Posterior vena cava (tissue), 2 donors: ENCODE measurements around the gene PCBP1. TPM values are rescaled to one million over a fixed set of nuclear protein-coding genes. Genes with fewer than 3 reads are reported as not detected.
A peak's percentile ranks its signal among the peaks of the same experiment; 100 is the strongest.

Experiments
- DNase-seq: peaks from one replicate; pipeline ENCODE4 v3.0.0-alpha.2; 2020; ENCODE audit warnings: low spot score
- intact Hi-C, 2 donors: fragments of 100-400 bp; cut with DNase I; formaldehyde crosslinking; loops; one replicate each; pipeline versions ENCODE4 v1.14.1 to v1.14.2; 2022 to 2023
- total RNA-seq, 2 donors: library from RNA; stranded (reverse); fragmentation: NEBNext Ultra II Directional; extraction: Animal tissue kit (Norgen Biotek cat#: 25700); gene quantifications; one replicate each; pipeline ENCODE4 v1.2.1, GENCODE V29; 2021
- donor health status: DM: yes; HTN: yes; CAD: no.
- donor health status: DM: yes; HTN: yes; CAD: no.

PCBP1 gene
- total RNA-seq, 2 donors from 2014 or later, result 238 to 269 TPM

DNA sequence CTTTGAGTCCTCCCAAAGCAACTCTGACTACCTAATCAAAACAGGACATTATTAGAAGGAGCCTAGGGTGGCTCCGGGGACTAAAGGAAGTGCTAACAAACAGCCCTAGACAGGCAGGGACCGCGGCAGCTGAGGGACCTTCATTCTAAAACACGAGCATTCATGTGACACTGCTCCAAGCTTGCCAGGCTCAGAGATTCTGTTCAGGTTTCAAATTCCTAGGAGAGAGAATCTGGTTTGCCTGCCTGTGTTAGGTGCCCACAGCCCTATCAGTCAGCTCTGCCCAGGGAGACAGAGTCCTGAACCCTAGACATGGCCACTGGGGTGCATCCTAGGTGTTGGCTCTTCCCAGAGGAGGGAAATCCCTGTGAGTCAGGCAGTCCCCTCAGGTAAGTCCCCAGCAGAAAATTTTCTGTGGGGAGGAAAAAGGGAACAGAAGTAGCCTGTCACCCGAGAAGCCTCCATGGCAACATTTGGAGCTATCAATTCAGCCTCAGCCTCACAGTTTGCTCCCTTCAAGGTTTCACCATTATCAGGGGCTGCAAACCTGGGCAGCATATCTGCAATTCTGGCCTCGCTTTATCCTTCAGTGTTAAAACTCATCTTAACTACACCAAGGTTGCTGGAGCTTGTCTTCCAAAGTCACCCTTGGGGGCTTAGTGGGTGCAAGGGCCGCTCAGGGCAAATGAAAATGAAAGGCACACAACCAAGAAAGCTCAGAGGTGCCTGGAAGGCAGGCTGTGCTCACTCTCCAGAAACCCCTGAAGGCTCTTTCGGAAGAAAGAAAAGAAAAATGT is 28.6 kb downstream of the PCBP1 start:
- DNase-seq, result peak; percentile 50
- intact Hi-C loops, result no loop called here

DNA sequence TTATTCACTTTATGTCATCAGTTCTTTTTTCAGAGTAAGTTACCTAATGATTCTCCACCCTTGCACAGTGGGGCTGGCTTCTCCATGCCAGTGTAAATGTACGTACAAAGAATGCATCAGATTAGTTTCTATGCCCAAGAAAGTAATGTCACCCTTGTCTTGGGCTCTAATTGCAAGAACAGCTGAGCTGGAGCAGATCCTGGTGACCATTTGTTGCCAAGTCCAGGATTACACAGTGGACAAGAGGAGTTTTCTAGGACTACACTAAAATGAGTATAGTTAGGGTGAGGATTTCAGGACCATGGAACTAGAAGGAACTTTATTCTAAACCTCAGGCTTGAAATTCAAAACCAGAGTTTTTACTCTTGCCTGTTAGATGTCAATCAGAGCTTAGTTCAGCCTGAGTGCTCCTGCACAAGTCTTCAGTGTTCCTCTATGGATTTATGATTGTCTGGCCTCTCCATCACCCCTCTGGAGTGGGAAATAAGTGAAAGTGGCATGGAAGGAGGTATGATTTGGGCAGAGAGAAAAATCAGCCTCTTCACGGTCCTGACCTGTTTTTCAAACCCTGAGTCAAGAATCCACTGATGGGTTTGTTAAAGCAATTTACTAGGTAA is 29.8 kb downstream of the PCBP1 start:
- intact Hi-C loops, result no loop called here
- no peak for DNase-seq

DNA sequence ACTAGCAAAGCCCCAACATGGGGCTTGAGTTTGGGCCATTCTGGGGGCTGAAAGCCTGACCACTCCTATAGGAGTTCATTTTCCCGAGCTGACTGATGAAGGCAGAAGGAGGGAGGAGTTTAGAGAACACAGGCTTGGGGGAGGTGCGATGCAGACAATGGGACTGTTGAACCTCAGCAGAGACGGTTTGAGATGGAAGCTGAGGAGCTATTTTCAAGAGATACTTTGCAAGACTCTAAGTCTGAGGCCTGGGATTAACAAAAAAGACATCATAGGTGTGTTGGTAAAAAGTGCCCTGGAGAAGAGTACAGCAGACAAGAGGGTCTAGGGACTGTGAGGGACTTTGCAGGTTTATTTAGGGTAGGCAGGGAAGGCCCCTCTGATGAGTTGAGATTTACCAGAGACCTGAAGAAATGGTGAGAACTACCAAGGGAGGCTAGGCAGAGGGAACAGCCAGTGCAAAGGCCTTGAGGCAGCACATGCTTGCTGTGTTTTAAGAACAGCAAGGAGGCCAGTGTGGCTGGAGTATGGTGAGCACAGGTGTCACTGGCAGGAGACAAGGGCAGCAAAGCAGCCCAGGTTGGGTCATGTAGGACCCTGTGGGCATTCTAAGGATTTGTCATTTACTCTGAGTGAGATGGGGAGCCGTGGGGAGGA is 31.6 kb downstream of the PCBP1 start:
- intact Hi-C loops, result no loop called here
- no peak for DNase-seq

DNA sequence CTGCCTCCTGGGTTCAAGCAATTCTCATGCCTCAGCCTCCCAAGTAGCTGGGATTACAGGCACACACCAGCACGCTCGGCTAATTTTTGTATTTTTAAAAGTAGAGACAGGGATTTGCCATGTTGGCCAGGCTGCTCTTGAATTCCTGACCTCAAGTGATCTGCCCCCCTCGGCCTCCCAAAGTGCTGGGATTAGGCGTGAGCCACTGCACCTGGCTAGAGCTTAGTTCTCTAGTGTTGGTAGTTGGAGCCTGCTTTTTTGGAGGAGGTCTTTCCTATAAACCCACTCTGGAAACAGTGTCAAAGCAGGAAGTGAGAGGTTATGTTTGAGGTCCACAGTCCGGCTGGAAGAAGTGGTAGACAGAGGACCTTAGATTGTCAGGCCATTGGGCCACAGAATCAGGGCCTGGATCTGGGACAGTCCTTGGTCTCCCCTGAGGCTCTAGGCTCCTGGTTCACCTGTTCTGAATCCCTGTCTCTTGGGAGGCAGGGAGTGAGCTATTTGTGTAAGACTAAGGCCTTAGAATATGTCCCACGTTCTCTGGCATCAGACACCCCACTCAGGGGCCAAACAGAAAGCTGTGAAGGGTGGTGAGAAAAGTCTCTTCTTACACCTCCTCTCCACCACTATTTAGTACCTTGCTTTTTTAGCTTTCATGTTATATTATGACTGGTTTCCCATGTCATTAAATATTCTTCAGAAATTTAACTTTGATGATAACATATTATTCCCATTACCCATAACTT is 34.5 kb downstream of the PCBP1 start:
- DNase-seq, result peak; percentile 23
- intact Hi-C loops, result loop anchor here in 1 of 2 donors (5.0 to 10.0 kb wide), 2 partner anchors 34 to 347 kb away; partner anchors contain the start of gene PCBP1

DNA sequence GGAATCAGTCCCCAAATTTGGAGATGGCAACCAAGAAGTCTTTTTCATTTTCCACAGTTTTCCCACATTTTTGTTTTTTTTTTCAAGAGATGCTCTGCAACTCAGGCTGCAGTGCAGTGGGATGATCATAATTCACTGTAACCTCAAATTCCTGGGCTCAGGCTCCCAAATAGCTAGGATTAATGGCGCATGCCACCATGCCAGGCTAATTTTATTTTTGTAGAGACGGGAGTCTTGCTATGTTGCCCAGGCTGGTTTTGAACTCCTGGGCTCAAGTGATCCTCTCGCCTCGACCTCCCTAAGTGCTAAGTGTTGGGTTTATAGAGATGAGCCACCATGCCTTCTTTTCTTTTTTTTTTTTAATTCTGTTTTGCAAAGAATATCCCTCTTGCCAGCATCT is 35.2 kb downstream of the PCBP1 start:
- DNase-seq, result no peak
- intact Hi-C loops, result loop anchor here in 1 of 2 donors (5.0 to 10.0 kb wide), 2 partner anchors 35 to 348 kb away; partner anchors contain the start of gene PCBP1

DNA sequence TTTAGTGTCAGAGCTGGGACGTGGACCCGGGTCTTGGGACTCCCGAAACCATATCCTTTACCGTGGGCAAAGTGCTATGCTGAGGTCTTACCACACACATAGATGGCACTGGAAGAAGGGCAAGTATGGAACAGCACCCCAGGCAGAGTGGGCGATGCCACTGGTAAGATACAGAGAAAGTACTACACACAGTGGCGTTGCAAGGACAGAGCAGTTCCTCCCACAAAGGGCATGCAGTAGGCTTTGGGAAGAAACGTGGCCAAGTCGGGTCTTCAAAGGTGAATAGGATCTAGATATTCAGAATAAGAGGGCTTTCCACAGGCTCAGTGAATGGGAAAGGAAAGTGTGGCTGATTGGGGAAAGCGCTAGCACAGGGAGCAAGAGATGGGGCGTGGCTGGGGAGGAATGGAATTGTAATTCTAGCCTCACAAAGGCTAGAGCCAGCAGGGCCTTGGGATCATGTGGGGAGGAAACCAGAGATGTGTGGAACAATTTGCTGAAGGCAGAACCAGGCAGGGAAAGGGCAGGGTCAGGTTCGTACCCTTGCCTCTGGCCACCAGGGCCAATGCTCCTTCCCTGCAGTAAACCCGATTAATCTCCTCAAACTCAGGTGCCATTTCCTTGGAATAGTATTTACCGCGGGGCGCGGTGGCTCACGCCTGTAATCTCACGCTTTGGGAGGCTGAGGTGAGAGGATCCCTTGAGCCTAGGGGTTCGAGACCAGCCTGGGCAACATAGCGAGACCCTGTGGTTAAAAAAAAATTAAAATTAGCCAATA is 36.0 kb downstream of the PCBP1 start:
- DNase-seq, result peak; percentile 85
- intact Hi-C loops, result loop anchor here in 1 of 2 donors (5.0 to 10.0 kb wide), 2 partner anchors 36 to 348 kb away; partner anchors contain the start of gene PCBP1

DNA sequence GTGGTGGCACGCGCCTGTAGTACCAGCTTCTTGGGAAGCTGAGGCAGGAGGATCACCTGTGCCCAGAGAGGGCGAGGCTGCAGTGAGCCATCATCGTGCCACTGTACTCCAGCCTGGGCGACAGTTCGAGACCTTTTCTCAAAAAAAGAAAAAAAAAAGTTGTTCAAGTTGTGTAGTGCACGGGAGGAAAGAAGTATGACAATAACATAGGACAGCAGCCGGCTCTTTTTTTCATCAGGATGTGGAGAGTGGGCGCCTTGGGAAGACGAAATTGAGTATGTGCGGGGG is 36.5 kb downstream of the PCBP1 start:
- no peak for DNase-seq
- intact Hi-C loops, result loop anchor here in 1 of 2 donors (5.0 to 10.0 kb wide), 2 partner anchors 36 to 349 kb away; partner anchors contain the start of gene PCBP1

DNA sequence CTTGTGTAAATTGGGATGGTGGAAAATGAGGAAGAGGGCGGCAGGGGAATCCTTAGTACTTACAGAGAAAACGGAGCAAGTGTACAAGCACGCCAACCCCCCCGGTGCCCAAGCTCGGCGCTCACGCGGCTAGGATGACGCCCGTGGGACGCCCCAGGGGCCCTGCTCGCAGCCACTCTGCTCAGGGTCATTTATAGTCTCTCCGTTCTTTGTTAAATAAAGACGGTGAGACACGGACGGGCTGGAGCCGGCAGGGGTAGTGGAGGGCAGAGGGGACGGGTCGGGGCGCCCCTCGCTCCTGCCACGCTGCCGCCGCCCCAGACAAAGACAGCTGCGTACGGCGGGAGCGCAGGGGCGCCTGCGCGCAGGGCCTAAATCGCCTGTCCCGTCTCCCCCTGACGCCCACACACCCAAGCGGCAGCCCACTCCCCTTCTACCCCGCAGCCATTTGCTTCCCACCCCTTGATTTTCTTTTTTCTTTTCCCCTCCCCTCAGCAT is 37.8 kb downstream of the PCBP1 start:
- DNase-seq, result peak; percentile 90

DNA sequence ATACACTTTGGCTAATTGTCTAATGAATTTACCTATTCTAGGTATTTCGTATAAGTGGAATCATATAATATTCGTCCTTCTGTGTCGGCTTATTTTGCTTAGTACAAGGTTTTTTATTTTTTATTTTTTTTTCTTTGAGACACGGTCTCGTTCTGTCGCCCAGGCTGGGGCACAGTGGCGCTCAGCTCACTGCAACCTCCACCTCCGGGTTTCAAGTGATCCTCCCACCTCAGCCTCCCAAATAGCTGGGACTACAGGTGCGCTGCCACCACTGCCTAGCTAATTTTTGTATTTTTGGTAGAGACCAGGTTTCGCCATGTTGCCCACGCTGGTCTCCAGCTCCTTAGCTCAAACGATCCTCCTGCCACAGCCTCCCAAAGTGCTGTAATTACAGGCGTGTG is 38.2 kb downstream of the PCBP1 start:
- intact Hi-C loops, result loop anchor here (5.0 to 10.0 kb wide), 2 partner anchors 38 to 351 kb away; partner anchors contain the start of gene PCBP1 (in 1 of the 2)
- peak; percentile 11 for DNase-seq

More for the DNA sequence above, 37.8 kb downstream of the PCBP1 start:
- intact Hi-C loops, result loop anchor here (5.0 to 10.0 kb wide), 2 partner anchors 38 to 350 kb away; partner anchors contain the start of gene PCBP1 (in 2 of the 2)

DNA sequence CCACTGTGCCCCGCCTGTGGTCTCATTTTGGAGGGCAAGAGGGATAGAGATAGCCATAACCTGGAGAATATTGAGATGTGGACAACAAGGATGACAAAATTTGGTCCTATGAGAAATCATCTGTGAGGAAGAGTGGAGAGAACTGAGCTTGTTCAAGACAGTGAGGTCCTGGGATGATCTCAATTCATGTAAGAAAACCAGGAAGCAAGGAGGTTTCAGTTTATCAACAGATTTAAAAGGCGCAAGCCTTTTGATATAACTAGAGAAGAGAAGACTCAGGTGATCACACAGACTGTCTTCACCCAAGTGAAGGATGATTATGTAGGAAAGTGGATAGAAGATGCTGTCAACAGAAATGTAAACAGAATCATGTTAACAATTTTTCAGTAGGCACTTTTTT is 39.1 kb downstream of the PCBP1 start:
- intact Hi-C loops, result loop anchor here (5.0 to 10.0 kb wide), 2 partner anchors 39 to 352 kb away; partner anchors contain the start of gene PCBP1 (in 1 of the 2)
- DNase-seq, result no peak

DNA sequence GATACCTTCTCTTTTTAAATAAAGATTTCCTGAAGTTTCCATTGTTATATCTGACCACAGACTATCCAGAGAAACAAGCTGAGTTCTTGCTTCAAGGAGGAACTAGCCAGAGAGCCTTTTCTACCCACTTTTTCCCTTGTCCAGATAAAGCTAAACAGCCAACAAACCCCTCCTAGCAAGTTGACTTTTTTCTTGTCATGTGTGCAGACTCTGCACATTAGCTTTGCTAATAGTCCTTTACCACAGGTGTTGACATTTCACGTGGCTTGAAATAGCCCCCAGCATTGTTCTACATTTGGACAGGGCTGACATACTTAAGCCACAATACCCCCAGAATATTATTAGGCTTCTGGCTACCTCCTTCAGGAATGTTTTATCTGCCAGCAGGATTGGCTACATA is 40.7 kb downstream of the PCBP1 start:
- DNase-seq, result no peak
- intact Hi-C loops, result loop anchor here (5.0 to 10.0 kb wide), 2 partner anchors 41 to 353 kb away; partner anchors contain the start of gene PCBP1 (in 1 of the 2)

DNA sequence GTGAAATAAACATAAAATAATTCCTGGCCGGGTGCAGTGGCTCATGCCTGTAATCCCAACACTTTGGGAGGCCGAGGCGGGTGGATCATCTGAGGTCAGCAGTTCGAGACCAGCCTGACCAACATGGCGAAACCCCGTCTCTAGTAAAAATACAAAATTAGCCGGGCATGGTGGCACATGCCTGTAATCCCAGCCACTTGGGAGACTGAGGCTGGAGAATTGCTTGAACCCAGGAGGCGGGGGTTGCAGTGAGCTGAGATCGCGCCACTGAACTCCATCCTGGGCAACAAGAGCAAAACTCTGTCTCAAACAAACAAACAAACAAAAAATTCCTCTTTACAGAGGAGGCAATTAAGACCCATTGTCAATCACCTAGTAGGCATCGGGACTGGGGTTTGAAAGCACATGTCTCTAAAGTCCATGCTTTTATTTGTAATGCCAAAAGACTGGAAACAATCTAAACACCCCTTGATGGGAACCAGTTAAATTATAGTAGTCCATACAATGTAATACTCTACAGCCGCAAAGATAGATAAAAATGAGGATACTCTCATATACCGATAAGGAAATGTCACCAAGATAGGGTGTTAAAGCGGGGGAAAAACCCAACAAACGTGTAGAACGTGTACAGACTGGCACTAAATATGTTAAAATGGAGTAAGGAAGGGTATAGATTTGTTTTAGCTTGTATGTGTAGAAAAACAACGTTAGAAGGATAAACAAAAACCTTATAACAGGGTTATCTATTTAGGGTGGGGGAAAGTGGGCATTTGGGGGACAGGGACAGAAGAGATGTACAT is 44.3 kb downstream of the PCBP1 start:
- intact Hi-C loops, result loop anchor here in 1 of 2 donors (10.0 kb wide), 1 partner anchor 1893 kb away; no protein-coding TSS in a partner anchor
- DNase-seq, result peak; percentile 31

DNA sequence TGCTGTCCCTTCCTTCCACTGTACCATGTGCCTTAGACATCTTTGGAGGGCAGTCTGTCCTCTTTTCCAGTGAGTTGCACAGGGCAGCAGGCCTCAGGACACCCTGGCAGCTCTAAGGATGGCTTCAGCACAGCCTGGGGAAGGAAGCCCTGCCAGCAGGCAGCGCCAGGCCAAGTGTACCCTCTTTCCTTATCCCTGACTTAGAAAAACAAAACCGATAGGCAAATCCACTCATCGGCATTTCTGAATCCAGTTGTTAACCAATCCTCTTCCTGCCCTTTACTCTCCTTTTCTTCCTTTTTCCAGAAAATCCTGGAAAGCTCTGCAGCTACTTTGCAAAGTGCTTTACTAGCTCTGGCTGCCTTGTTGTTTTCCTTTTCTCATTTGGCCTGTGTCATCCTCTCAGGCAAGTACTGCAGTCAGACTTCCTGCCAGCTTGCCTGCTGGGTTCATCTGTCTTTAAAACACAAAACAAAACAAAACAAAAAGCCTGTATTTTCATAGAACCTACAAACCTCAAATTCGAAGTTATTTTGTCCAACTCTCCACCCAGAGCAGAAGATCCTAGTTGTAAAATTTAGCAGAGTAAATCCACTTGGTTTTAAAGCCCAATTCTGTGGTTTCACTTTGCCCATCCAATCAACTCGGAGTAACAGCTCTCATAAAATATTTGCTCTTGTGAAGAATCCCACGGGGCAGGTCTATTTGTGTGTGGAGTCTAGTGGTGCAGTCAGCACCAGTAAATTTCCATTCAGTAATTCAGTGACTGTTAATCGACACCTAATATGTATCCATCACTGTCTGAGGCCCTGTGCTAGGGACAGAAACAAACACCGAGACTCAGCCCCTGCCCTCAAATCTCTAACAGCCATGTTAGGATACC is 45.2 kb downstream of the PCBP1 start:
- peak; percentile 38 for DNase-seq
- intact Hi-C loops, result loop anchor here in 1 of 2 donors (10.0 kb wide), 1 partner anchor 1892 kb away; no protein-coding TSS in a partner anchor

DNA sequence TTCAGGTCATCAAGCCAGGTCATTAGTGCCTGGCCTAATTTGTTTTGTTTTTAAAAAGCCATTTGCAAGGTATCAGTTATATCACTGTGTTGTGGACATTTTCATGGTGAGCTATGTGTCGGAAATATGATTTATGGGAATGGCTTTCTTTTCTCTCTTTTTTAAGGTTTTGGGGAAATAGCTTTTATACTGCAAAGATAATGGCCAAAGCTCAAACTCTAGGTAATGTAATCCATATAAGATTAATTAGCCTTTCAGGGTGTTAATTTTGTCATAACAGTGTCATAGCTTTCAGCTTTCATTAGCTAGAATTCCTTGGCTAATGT is 45.8 kb downstream of the PCBP1 start:
- intact Hi-C loops, result loop anchor here in 1 of 2 donors (10.0 kb wide), 1 partner anchor 1892 kb away; no protein-coding TSS in a partner anchor
- DNase-seq, result no peak

DNA sequence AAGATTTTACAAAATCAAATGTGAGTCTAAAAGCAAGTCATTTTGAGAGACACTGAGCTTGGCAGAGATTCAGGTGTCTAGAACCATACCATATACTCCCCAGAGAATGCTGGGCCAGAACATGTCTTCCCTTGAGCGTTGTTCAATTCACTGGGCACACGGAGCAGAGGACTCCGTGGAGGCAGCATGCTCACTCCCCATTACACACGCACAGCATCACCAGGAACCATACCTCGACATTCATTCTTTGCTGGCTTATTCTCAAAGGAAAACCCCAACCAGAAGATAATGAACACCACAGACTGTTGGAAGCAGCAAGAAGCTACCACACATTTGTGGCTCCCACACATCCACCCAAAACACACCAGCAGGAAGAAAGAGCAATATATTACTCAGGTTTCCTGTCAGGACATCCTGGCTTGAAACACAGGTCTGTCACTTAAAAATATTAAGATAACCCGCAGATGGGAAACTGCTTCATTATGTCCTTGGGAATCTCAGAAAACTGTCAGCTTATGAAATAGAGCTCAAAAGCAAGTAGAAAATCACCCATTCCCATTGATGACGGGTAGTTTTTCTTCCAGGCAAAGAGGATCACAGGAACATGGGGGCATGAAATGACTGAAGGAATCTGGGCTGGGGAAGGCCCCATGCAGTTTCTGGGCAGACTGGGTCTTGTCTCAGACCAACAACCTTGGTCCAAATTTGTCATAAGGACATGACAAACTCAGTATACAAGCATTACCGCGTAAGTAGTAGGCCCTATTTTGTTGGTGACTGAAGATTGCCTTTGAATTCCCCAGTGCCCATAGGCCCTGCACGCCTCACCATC is 46.4 kb downstream of the PCBP1 start:
- peak; percentile 13 for DNase-seq
- intact Hi-C loops, result loop anchor here in 1 of 2 donors (10.0 kb wide), 1 partner anchor 1891 kb away; no protein-coding TSS in a partner anchor
